Adrenal gland (tissue), 12 donors: Measurements from ENCODE around the gene PLA2R1. TPM values are rescaled to one million over a fixed set of nuclear protein-coding genes. Genes with fewer than 3 reads are reported as not detected.

Experiments
- DNase-seq, 7 donors: peaks; one replicate each; pipeline ENCODE4 v3.0.0-alpha.2; 2019 to 2020
- H3K27ac ChIP-seq, 5 donors: fragments of 200-600 bp; sonication (generic) in 4 of 5; 1 replicate in 3 of 5; 2 replicates in 2 of 5; pipeline versions ENCODE4 v1.5.1 to v1.8.0; 2016 to 2020; ENCODE audit warnings: mild to moderate bottlenecking in 1 of 5
- H3K27me3 ChIP-seq: fragments of 200-600 bp; 2 replicates; pipeline ENCODE4 v1.8.0; 2021
- H3K36me3 ChIP-seq, 2 donors: fragments of 200-600 bp; replicated peaks in 1 of 2; 1 replicate in 1 of 2; 2 replicates in 1 of 2; pipeline versions ENCODE4 v1.5.1 to v1.8.0; 2018 to 2022
- H3K4me1 ChIP-seq, 2 donors: fragments of 200-600 bp; replicated peaks in 1 of 2; 1 replicate in 1 of 2; 2 replicates in 1 of 2; pipeline versions ENCODE4 v1.5.1 to v1.8.0; 2018 to 2021
- H3K4me3 ChIP-seq, 4 donors: fragments of 200-600 bp; sonication (generic) in 3 of 4; one replicate each; pipeline ENCODE4 v1.5.1; 2016 to 2018
- H3K9me3 ChIP-seq, 3 donors: fragments of 200-600 bp; sonication (generic) in 1 of 3; replicated peaks in 1 of 3; 1 replicate in 2 of 3; 2 replicates in 1 of 3; pipeline versions ENCODE4 v1.5.1 to v1.8.0; 2016 to 2021
- POLR2A ChIP-seq, 2 donors: fragments of 450-650 bp; IDR thresholded peaks; one replicate each; pipeline ENCODE4 v1.6.1; 2017; ENCODE audit warnings: antibody characterized with exemption in 2 of 2, mild to moderate bottlenecking in 2 of 2, moderate library complexity in 1 of 2
- WGBS, 4 donors: extraction: QIAGEN DNeasy Blood & Tissue Kit in 2 of 4; methylation state at CpG; one replicate each; pipeline versions ENCODE4 v1.1.5 to v1.1.7; 2013 to 2017; 5-methylcytosine and 5-hydroxymethylcytosine counted together
- intact Hi-C, 2 donors: fragments of 100-400 bp; cut with DNase I; formaldehyde crosslinking; loops; one replicate each; pipeline versions ENCODE4 v1.14.1 to v1.15.0; 2022 to 2023
- polyA plus RNA-seq, 3 donors: library from polyadenylated mRNA; stranded (reverse); fragments of 200-250 nt in 2 of 3; fragments of 350-450 nt in 1 of 3; fragmentation: Illumina TruSeq in 1 of 3; extraction: RNeasy Lipid Tissue Mini Kit (QIAGEN cat#74804) in 1 of 3; gene quantifications; one replicate each; pipeline ENCODE4 v1.2.3, GENCODE V29; 2013 to 2014
- total RNA-seq, 9 donors: library from RNA; depleted of rRNA in 4 of 9; stranded (reverse); fragments of >200 nt in 4 of 9; fragments of 120-200 nt in 1 of 9; fragmentation: NEBNext Ultra II Directional in 1 of 9; extraction: Animal tissue kit (Norgen Biotek cat#: 25700) in 1 of 9; gene quantifications; one replicate each; pipeline versions ENCODE4 v1.1.0 to v1.2.4, GENCODE V29; 2013 to 2023
- TF ChIP-seq, protein P1 (sequence below), 6 experiments: fragments of 450-650 bp in 4 of 6; fragments of 200-600 bp in 2 of 6; sonication (generic) in 1 of 6; IDR thresholded peaks; 1 replicate in 5 of 6; 2 replicates in 1 of 6; pipeline versions ENCODE4 v1.5.1 to v1.8.0; 2016 to 2021; ENCODE audit warnings: antibody characterized with exemption in 6 of 6, mild to moderate bottlenecking in 2 of 6, moderate library complexity in 1 of 6
- donor health status: healthy with polysubstance abuse.
- donor health status: Bipolar disorder and iron deficiency.
- donor health status: DM: yes; HTN: yes; CAD: no.
- donor health status: DM: no; HTN: no; CAD: no.
- donor health status: DM: no; HTN: no; CAD: no.
- donor health status: DM: yes; HTN: yes; CAD: no.

PLA2R1 gene
- total and polyA plus RNA-seq, 12 donors = 2.9 to 11.6 (median 7.1) TPM

DNA sequence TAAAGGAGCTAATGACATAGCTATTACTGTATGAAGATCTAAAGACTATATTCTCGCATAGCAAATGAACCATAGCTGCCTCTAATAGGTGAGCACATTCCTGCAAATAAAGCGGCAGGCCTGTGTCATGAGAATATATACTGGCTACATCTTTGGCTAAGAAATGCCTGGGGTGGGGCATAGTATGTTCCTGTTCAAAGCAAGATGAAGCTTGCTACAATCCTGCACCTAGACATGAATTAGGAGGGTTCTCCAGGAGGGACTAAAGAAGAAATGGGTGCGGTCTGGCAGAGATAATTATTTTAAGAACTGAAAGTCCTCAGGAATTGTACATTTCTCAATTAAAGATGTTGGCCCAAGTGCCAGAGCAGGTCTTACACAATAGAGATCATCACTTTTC, 46.8 kb upstream of the PLA2R1 start:
- H3K27ac ChIP-seq = no peak overlapping the region
- no peak overlapping the region for H3K4me3 ChIP-seq
- TF ChIP-seq, protein P1, sequence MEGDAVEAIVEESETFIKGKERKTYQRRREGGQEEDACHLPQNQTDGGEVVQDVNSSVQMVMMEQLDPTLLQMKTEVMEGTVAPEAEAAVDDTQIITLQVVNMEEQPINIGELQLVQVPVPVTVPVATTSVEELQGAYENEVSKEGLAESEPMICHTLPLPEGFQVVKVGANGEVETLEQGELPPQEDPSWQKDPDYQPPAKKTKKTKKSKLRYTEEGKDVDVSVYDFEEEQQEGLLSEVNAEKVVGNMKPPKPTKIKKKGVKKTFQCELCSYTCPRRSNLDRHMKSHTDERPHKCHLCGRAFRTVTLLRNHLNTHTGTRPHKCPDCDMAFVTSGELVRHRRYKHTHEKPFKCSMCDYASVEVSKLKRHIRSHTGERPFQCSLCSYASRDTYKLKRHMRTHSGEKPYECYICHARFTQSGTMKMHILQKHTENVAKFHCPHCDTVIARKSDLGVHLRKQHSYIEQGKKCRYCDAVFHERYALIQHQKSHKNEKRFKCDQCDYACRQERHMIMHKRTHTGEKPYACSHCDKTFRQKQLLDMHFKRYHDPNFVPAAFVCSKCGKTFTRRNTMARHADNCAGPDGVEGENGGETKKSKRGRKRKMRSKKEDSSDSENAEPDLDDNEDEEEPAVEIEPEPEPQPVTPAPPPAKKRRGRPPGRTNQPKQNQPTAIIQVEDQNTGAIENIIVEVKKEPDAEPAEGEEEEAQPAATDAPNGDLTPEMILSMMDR (IDR thresholded peaks at IDR 0.05) = no peak
- TF ChIP-seq POLR2A (IDR thresholded peaks at IDR 0.05) = no peak
- 74 to 85% (median 80%) methylated on average over 3 of the region's 3 CpGs for WGBS, 4 donors
- H3K4me1 ChIP-seq = no peaks in the 10 kb centered on the region
- no peaks in the 10 kb centered on the region for H3K27me3 ChIP-seq
- no peaks in the 10 kb centered on the region for H3K36me3 ChIP-seq
- H3K9me3 ChIP-seq = no peaks in the 10 kb centered on the region
- intact Hi-C loops = no loop called here
- DNase-seq = no peak

DNA sequence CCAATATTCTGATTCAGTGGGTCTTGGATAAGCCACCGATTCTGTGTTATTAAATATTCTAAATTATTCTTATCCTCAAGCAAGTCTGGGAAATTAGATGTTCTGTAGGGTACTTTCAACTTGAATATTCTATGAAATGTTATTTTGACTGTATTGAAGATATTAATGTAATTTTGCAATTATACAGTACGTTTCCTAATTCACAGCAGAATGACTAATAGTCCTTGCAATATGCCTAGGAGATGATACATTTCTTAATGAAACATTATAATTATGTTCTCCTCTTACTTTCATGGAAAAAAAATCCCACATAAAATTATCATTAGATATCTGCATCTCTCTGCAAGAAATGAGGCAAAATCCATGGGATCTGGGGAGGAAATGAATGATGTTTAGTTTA, 46.2 kb upstream of the PLA2R1 start:
- TF ChIP-seq POLR2A (IDR thresholded peaks at IDR 0.05) = no peak
- TF ChIP-seq, protein P1 (IDR thresholded peaks at IDR 0.05) = no peak
- no peak overlapping the region for H3K27ac ChIP-seq
- intact Hi-C loops = no loop called here
- no peak overlapping the region for H3K4me3 ChIP-seq
- WGBS, 4 donors = 36 to 69% (median 58%) methylated on average over 2 of the region's 2 CpGs
- H3K27me3 ChIP-seq = no peaks in the 10 kb centered on the region
- no peaks in the 10 kb centered on the region for H3K9me3 ChIP-seq
- H3K36me3 ChIP-seq = no peaks in the 10 kb centered on the region
- no peaks in the 10 kb centered on the region for H3K4me1 ChIP-seq
- no peak for DNase-seq

DNA sequence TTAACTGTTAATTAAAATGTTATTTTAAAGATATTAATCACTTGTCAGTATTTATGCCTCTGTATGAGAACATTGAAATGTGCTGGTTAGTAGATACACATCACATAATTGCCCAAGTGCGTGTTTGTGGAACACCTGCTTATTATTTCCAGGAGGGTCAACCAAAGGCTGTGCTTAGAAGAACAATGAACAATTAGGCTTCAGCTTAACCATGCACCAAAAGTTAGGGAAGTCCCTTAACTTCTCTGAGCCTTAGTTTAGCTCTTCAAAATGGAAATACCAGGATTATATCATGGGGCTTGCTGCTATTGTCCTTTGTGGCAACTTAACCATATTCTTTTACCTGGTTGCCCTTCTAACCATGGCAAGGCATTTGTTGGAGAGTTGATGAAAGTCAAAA, 43.0 kb upstream of the PLA2R1 start:
- H3K9me3 ChIP-seq = no peaks in the 10 kb centered on the region
- no peaks in the 10 kb centered on the region for H3K27me3 ChIP-seq
- DNase-seq = no peak
- TF ChIP-seq, protein P1 (IDR thresholded peaks at IDR 0.05) = no peak
- no peak for TF ChIP-seq POLR2A (IDR thresholded peaks at IDR 0.05)
- H3K4me1 ChIP-seq = no peaks in the 10 kb centered on the region
- 76 to 89% (median 86%) methylated on average over 1 of the region's 1 CpG for WGBS, 4 donors
- no peak overlapping the region for H3K27ac ChIP-seq
- H3K36me3 ChIP-seq = no peaks in the 10 kb centered on the region
- intact Hi-C loops = no loop called here
- H3K4me3 ChIP-seq = no peak overlapping the region

DNA sequence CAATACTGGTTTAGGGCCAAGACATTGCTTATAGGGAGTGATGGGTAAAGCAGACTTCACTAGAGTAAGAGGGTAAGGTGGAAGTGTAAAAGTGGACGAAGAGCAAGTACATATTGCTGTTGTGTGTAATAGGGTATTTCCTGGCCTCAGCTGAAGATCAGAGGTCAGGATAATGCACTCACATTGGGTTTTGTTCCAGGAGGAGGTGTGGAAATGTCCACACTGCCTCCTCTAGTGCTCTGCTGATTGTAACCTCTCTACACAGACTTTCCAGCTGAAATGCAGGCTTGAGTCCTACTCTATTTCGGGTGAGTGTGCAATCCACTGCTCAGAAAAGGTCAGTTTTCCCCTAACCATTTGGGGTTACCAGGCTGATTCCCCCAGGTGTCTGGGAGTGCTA, 41.7 kb upstream of the PLA2R1 start:
- TF ChIP-seq POLR2A (IDR thresholded peaks at IDR 0.05) = no peak
- no peak overlapping the region for H3K27ac ChIP-seq
- H3K4me3 ChIP-seq = no peak overlapping the region
- intact Hi-C loops = no loop called here
- no peaks in the 10 kb centered on the region for H3K4me1 ChIP-seq
- no peaks in the 10 kb centered on the region for H3K9me3 ChIP-seq
- WGBS, 4 donors = 57 to 73% (median 67%) methylated on average over 2 of the region's 2 CpGs
- H3K36me3 ChIP-seq = no peaks in the 10 kb centered on the region
- no peak for DNase-seq
- H3K27me3 ChIP-seq = no peaks in the 10 kb centered on the region

DNA sequence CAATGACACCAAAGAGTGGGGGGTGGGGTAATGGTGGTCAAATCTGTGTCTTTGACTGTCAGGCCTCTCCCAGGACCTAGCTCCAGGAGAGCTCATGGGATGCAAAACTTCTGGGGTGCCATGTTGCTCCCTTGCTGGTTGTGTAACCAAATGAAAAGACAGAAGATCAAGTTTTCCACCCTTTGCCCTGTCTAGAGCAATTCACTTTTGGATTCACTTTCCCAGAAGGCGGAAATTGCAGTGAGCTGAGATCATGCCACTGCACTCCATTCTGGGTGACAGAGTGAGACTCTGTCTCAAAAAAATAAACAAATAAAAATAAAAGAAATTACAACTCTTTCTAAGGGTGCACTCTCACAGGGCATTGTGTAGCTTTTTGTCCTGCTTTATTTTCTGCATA, 34.9 kb upstream of the PLA2R1 start:
- intact Hi-C loops = no loop called here

More for the DNA sequence above, 34.9 kb upstream of the PLA2R1 start:
- Histone ChIP-seq H3K4me3 (no peak overlapping the region), H3K36me3 (no peaks in the 10 kb centered on the region), H3K9me3 (no peaks in the 10 kb centered on the region), H3K27ac (no peak overlapping the region), H3K4me1 (no peaks in the 10 kb centered on the region), H3K27me3 (no peaks in the 10 kb centered on the region)
- TF ChIP-seq POLR2A (IDR thresholded peaks at IDR 0.05) = no peak
- TF ChIP-seq, protein P1 (IDR thresholded peaks at IDR 0.05) = no peak
- 88 to 95% (median 92%) methylated on average over 1 of the region's 1 CpG for WGBS, 4 donors
- no peak for DNase-seq
